ENCODE data around the gene SSBP3.

Gene SSBP3

DNA sequence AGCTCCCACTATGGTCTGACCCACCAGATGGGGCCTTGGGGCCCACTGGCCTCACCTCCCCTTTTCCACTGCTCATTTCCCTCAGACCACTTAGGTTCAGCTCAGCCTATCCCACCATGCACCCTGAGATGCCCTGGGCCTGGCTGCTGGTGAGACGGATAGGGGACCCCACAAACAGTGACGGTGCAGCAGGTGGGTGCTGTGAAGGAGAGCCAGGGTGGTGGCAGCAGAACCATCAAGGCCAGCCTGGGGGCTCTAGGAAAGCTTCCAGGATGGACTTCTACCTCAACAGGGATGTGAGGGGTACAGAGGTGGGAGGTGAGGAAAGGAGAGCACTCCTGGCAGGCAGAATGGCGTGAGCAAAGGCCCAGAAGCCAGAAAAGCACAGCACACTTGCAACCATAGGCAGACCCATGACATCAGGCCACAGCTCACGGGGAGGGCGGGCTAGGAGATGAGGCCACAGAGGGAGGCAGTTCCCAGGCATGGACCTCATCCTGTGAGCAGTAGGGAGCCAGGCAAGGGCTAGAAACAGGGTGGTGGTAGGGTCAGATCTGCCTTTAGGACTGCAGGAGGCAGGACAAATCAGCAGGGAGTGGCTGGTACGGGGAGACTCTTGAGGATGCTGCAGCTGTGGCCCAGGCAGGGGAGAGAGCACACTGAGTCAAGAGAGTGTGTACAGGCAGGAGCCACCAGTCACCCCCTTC lies 229.4 kb downstream of the SSBP3 start:
- DNase-seq (ENCODE audit: low read depth in 1 of 2, low spot score in 1 of 2) = no peak
- TF ChIP-seq, protein P1, sequence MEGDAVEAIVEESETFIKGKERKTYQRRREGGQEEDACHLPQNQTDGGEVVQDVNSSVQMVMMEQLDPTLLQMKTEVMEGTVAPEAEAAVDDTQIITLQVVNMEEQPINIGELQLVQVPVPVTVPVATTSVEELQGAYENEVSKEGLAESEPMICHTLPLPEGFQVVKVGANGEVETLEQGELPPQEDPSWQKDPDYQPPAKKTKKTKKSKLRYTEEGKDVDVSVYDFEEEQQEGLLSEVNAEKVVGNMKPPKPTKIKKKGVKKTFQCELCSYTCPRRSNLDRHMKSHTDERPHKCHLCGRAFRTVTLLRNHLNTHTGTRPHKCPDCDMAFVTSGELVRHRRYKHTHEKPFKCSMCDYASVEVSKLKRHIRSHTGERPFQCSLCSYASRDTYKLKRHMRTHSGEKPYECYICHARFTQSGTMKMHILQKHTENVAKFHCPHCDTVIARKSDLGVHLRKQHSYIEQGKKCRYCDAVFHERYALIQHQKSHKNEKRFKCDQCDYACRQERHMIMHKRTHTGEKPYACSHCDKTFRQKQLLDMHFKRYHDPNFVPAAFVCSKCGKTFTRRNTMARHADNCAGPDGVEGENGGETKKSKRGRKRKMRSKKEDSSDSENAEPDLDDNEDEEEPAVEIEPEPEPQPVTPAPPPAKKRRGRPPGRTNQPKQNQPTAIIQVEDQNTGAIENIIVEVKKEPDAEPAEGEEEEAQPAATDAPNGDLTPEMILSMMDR (IDR thresholded peaks at IDR 0.05; ENCODE audit: insufficient read depth, low read length) = no peak
- TF ChIP-seq GABPA (IDR thresholded peaks at IDR 0.05; ENCODE audit: low read depth) (no peak), POLR2AphosphoS5 (IDR thresholded peaks at IDR 0.05; ENCODE audit: low read depth) (no peak), SPI1 (IDR thresholded peaks at IDR 0.05; ENCODE audit: borderline replicate concordance, low read depth) (no peak)
- TF ChIP-seq, protein P2, sequence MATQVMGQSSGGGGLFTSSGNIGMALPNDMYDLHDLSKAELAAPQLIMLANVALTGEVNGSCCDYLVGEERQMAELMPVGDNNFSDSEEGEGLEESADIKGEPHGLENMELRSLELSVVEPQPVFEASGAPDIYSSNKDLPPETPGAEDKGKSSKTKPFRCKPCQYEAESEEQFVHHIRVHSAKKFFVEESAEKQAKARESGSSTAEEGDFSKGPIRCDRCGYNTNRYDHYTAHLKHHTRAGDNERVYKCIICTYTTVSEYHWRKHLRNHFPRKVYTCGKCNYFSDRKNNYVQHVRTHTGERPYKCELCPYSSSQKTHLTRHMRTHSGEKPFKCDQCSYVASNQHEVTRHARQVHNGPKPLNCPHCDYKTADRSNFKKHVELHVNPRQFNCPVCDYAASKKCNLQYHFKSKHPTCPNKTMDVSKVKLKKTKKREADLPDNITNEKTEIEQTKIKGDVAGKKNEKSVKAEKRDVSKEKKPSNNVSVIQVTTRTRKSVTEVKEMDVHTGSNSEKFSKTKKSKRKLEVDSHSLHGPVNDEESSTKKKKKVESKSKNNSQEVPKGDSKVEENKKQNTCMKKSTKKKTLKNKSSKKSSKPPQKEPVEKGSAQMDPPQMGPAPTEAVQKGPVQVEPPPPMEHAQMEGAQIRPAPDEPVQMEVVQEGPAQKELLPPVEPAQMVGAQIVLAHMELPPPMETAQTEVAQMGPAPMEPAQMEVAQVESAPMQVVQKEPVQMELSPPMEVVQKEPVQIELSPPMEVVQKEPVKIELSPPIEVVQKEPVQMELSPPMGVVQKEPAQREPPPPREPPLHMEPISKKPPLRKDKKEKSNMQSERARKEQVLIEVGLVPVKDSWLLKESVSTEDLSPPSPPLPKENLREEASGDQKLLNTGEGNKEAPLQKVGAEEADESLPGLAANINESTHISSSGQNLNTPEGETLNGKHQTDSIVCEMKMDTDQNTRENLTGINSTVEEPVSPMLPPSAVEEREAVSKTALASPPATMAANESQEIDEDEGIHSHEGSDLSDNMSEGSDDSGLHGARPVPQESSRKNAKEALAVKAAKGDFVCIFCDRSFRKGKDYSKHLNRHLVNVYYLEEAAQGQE (IDR thresholded peaks at IDR 0.05; ENCODE audit: insufficient replicate concordance, low read depth) = no peak
- Histone ChIP-seq H3K27ac (replicated peaks) (no peak overlapping the region), H3K27me3 (ENCODE audit: insufficient read depth, poor library complexity, severe bottlenecking) (no peaks in the 10 kb centered on the region), H3K4me3 (replicated peaks; ENCODE audit: insufficient read depth, low read length) (no peak overlapping the region)

Data from HL-60 (cell line).